SK-N-MC (cell line): Measurements from ENCODE around the gene SMG6.

Experiments used
- EZH2 ChIP-seq: fragments of 200-600 bp; sonication (generic); IDR thresholded peaks from one replicate; pipeline ENCODE4 v1.6.1; 2017; ENCODE audit warnings: antibody characterized with exemption
- FOXP2 ChIP-seq: optimal IDR thresholded peaks from 2 replicates; pipeline ENCODE3; 2011; ENCODE audit warnings: mild to moderate bottlenecking, moderate library complexity; ENCODE audit not compliant: insufficient read depth; ENCODE audit errors: extremely low read length, control extremely low read depth

DNA sequence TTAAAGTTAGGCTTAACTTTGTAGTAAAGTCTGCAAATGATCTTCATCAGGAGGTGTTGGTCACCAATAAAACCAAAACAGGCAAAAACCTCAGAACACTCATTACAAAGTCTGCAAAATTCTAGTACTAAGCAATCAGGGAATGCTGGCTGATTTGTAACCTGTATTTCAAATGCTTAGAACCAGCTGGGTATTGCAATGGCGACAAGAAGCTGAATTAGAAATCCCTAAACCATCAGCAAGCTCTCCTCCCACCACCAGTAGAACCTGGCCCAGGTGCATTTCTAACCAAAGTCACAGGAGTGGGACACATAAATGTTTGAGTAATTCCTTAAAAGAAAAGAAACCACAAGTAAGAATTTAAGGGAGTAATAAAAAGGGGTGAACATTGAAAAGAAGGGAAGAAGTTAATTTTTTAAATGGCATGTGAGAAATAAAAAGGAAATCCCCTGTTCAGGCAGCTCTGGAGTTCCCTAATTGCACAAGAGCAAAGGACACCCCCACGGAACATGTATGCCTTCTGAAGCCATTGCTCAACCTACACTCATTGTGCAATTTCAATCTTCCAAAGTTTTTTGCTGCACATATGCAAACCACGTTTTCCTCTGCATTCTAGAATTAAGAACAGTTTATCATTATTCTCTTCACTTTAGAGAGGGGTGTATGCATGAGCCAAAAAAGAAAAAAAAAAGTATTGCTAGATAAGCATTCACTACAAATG, 145.8 kb downstream of the SMG6 start:
- TF ChIP-seq FOXP2, result no peak
- no peak for TF ChIP-seq EZH2
